Naive thymus-derived CD4-positive, alpha-beta T cell (primary cell): ENCODE data around the gene GTF2H3. TPM values are rescaled to one million over a fixed set of nuclear protein-coding genes. Genes with fewer than 3 reads are reported as not detected.
A peak's percentile ranks its signal among the peaks of the same experiment; 100 is the strongest.

Source experiments
- ATAC-seq: fragments of 150-1000 bp; cut with Tn5 transposase; 2 replicates; pipeline ENCODE4 v1.10.0; 2021; ENCODE audit warnings: mild to moderate bottlenecking, moderate library complexity
- CTCF ChIA-PET: fragments of 350-600 bp; sonication (Branson Sonifier 250); formaldehyde crosslinking; loops from one replicate; lab custom pipeline; 2021; ENCODE audit warnings: antibody characterized with exemption; lab: Charles Lee
- POLR2A ChIA-PET: fragments of 350-600 bp; sonication (Branson Sonifier 250); formaldehyde crosslinking; loops from one replicate; lab custom pipeline; 2021; ENCODE audit warnings: antibody characterized with exemption, inconsistent platforms; lab: Charles Lee
- DNase-seq, 9 donors: peaks; one replicate each; pipeline versions ENCODE4 v3.0.0 to v3.0.0-alpha.2; 2020 to 2022; ENCODE audit warnings: mixed read lengths in 1 of 9
- H3K27ac ChIP-seq: one replicate; pipeline ENCODE4 v1.7.0; 2013; ENCODE audit warnings: mild to moderate bottlenecking, low read depth, low read length, moderate library complexity
- H3K27me3 ChIP-seq, 2 donors: one replicate each; pipeline ENCODE4 v1.7.0; 2013; ENCODE audit warnings: low read length in 2 of 2, mild to moderate bottlenecking in 2 of 2, moderate library complexity in 2 of 2; ENCODE audit not compliant: control insufficient read depth in 2 of 2, insufficient read depth in 2 of 2
- H3K36me3 ChIP-seq, 3 experiments: 1 replicate in 2 of 3; 2 replicates in 1 of 3; pipeline ENCODE4 v1.7.0; 2013; ENCODE audit warnings: low read length in 3 of 3, mild to moderate bottlenecking in 3 of 3, moderate library complexity in 1 of 3; ENCODE audit not compliant: insufficient read depth in 3 of 3, control insufficient read depth in 2 of 3
- H3K4me1 ChIP-seq, 2 donors: one replicate each; pipeline ENCODE4 v1.7.0; 2013; ENCODE audit warnings: low read length in 2 of 2, mild to moderate bottlenecking in 2 of 2, moderate library complexity in 1 of 2; ENCODE audit not compliant: control insufficient read depth in 2 of 2, insufficient read depth in 2 of 2
- H3K4me3 ChIP-seq: 2 replicates; pipeline ENCODE4 v1.7.0; 2013; ENCODE audit warnings: mild to moderate bottlenecking, low read length
- H3K9me3 ChIP-seq, 3 experiments: 1 replicate in 2 of 3; 2 replicates in 1 of 3; pipeline ENCODE4 v1.7.0; 2013; ENCODE audit warnings: low read length in 3 of 3; ENCODE audit not compliant: control insufficient read depth in 2 of 3
- H3K27ac Mint-ChIP-seq, 9 donors: one replicate each; pipeline ENCODE4 v1.8.0; 2020 to 2022; ENCODE audit warnings: mixed read lengths in 9 of 9, mild to moderate bottlenecking in 8 of 9, moderate library complexity in 5 of 9, inconsistent platforms in 2 of 9
- H3K27me3 Mint-ChIP-seq, 5 donors: one replicate each; pipeline ENCODE4 v1.8.0; 2021 to 2022; ENCODE audit warnings: mixed read lengths in 5 of 5, mild to moderate bottlenecking in 1 of 5
- H3K36me3 Mint-ChIP-seq, 5 donors: one replicate each; pipeline ENCODE4 v1.8.0; 2020 to 2022; ENCODE audit warnings: mixed read lengths in 5 of 5, mild to moderate bottlenecking in 3 of 5, inconsistent platforms in 1 of 5
- H3K4me1 Mint-ChIP-seq, 7 donors: one replicate each; pipeline ENCODE4 v1.8.0; 2020 to 2022; ENCODE audit warnings: mixed read lengths in 7 of 7, mild to moderate bottlenecking in 3 of 7, inconsistent platforms in 1 of 7
- H3K4me3 Mint-ChIP-seq, 10 donors: one replicate each; pipeline ENCODE4 v1.8.0; 2020 to 2022; ENCODE audit warnings: mild to moderate bottlenecking in 10 of 10, mixed read lengths in 10 of 10, moderate library complexity in 6 of 10, inconsistent platforms in 2 of 10
- H3K9me3 Mint-ChIP-seq, 11 donors: one replicate each; pipeline ENCODE4 v1.8.0; 2020 to 2022; ENCODE audit warnings: mixed read lengths in 11 of 11, mild to moderate bottlenecking in 4 of 11, inconsistent platforms in 1 of 11, moderate library complexity in 1 of 11
- intact Hi-C, 2 donors: fragments of 100-400 bp; cut with micrococcal nuclease; formaldehyde crosslinking; loops; one replicate each; pipeline ENCODE4 v1.15.1; 2023
- polyA plus RNA-seq, 2 donors: library from polyadenylated mRNA; unstranded; fragments of 300-500 nt; fragmentation: Illumina TruSeq; gene quantifications; one replicate each; pipeline ENCODE4 v1.2.3, GENCODE V29; 2021
- total RNA-seq, 6 experiments: library from RNA in 5 of 6; stranded (reverse) in 5 of 6; gene quantifications; 1 replicate in 5 of 6; 2 replicates in 1 of 6; pipeline ENCODE4 v1.2.3 and lab custom pipeline; 2021 to 2026

GTF2H3 gene
- total and polyA plus RNA-seq, 7 experiments from 2014 or later = 21.4 to 47.2 (median 32.2) TPM

DNA sequence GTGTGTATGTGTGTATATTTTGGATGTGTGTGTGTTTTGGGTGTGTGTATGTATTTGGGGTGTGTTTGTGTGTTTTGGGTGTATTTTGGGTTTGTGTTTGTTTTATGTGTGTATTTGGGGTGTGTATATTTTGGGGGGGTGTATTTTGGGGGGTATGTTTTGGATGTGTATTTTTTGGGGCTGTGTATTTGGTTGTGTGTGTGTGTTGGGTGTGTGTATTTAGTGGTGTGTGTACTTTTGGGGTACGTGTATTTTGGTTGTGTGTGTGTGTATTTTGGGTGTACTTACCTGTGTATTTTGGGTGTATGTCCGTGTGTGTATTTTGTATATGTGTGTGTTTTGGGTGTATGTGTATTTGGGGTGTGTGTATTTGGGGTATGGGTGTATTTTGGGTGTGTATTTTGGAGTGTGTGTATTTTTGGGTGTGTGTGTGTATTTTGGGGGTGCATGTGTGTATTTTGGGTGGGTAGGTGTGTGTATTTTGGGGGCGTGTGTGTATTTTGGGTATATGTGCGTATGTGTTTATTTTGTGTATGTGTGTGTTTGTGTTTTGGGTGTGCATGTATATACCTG is 20.6 kb downstream of the GTF2H3 start:
- ATAC-seq (no peak), DNase-seq (no peak)
- intact Hi-C loops = no loop called here
- ChIA-PET POLR2A (no interaction called here), CTCF (no interaction called here)
- H3K4me3 Mint-ChIP-seq = no peak overlapping the region
- Histone ChIP-seq H3K9me3 (no peaks in the 10 kb centered on the region), H3K27ac (no peak overlapping the region), H3K27me3 (no peaks in the 10 kb centered on the region), H3K4me3 (no peak overlapping the region), H3K4me1 (no peaks in the 10 kb centered on the region), H3K36me3 (peaks cover 3 to 55% (median 14%) of the 10 kb centered on the region in 3 experiments)
- H3K27ac Mint-ChIP-seq = peak overlapping the region in 1 of 9 donors; percentile 62
- H3K27me3 Mint-ChIP-seq = no peaks in the 10 kb centered on the region
- H3K36me3 Mint-ChIP-seq = peaks cover 16 to 43% (median 20%) of the 10 kb centered on the region in 5 donors
- no peaks in the 10 kb centered on the region for H3K9me3 Mint-ChIP-seq
- H3K4me1 Mint-ChIP-seq = peaks cover 0 to 6% (median 0%) of the 10 kb centered on the region in 7 donors

- Mint-ChIP-seq H3K27ac (no peak overlapping the region), H3K27me3 (no peaks in the 10 kb centered on the region), H3K4me3 (no peak overlapping the region), H3K9me3 (no peaks in the 10 kb centered on the region), H3K4me1 (peaks cover 0 to 15% (median 0%) of the 10 kb centered on the region in 7 donors), H3K36me3 (peaks cover 16 to 49% (median 24%) of the 10 kb centered on the region in 5 donors)
- no peak overlapping the region for H3K27ac ChIP-seq
- POLR2A ChIA-PET = no interaction called here
- no peak overlapping the region for H3K4me3 ChIP-seq
- no peaks in the 10 kb centered on the region for H3K4me1 ChIP-seq
- DNase-seq (no peak), ATAC-seq (no peak)
- intact Hi-C loops = no loop called here
- no peaks in the 10 kb centered on the region for H3K27me3 ChIP-seq
- H3K9me3 ChIP-seq = no peaks in the 10 kb centered on the region
- peaks cover 3 to 55% (median 11%) of the 10 kb centered on the region in 3 experiments for H3K36me3 ChIP-seq
- CTCF ChIA-PET = interaction anchor here (0.6 kb wide), 1 partner anchor 806 kb away, joined by 3 read pairs; no protein-coding TSS in a partner anchor
Observed at GRCh38 chr12:123655420-123655819, 21.8 kb downstream of the GTF2H3 start.

DNA sequence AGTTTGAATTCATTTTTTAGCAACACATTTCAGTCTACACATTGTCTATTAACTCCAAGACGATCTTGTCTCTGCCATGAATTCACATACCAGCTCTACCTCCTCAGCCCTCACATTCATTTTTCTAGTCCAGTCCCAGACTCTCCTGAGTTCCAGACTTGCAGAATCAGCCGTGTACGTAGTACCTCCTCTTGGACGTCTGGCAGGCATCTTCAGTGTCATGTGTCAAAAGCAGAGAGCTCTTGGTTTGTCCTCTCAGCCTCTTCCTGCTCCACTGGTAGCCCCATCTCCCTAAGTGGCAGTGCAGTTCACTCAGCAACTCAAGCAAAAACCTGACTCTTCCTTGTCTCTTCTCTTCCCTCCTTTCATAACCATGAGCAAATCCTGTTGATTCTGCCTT is 22.8 kb downstream of the GTF2H3 start:
- DNase-seq (no peak), ATAC-seq (no peak)
- no peaks in the 10 kb centered on the region for H3K27me3 ChIP-seq
- CTCF ChIA-PET = interaction anchor here (0.6 kb wide), 2 partner anchors 74 to 807 kb away, joined by 3 to 5 read pairs; no protein-coding TSS in a partner anchor
- Mint-ChIP-seq H3K4me3 (no peak overlapping the region), H3K36me3 (peaks cover 16 to 48% (median 20%) of the 10 kb centered on the region in 5 donors), H3K4me1 (peaks cover 0 to 18% (median 0%) of the 10 kb centered on the region in 7 donors), H3K9me3 (no peaks in the 10 kb centered on the region), H3K27me3 (no peaks in the 10 kb centered on the region), H3K27ac (peak overlapping the region in 1 of 9 donors; percentile 37)
- no peak overlapping the region for H3K4me3 ChIP-seq
- peaks cover 3 to 47% (median 11%) of the 10 kb centered on the region in 3 experiments for H3K36me3 ChIP-seq
- H3K9me3 ChIP-seq = no peaks in the 10 kb centered on the region
- no peak overlapping the region for H3K27ac ChIP-seq
- POLR2A ChIA-PET = no interaction called here
- H3K4me1 ChIP-seq = no peaks in the 10 kb centered on the region
- intact Hi-C loops = no loop called here

GRCh38 chr12:123657211-123657610 is 23.6 kb downstream of the GTF2H3 start:
- ATAC-seq (no peak), DNase-seq (no peak)
- H3K27ac ChIP-seq = no peak overlapping the region
- H3K4me1 ChIP-seq = no peaks in the 10 kb centered on the region
- Mint-ChIP-seq H3K4me3 (no peak overlapping the region), H3K27me3 (no peaks in the 10 kb centered on the region), H3K9me3 (no peaks in the 10 kb centered on the region), H3K36me3 (peaks cover 11 to 43% (median 16%) of the 10 kb centered on the region in 5 donors), H3K27ac (peak overlapping the region in 4 of 9 donors; percentile 10 to 65 (median 44)), H3K4me1 (peaks cover 0 to 18% (median 0%) of the 10 kb centered on the region in 7 donors)
- peaks cover 0 to 39% (median 7%) of the 10 kb centered on the region in 3 experiments for H3K36me3 ChIP-seq
- no peaks in the 10 kb centered on the region for H3K27me3 ChIP-seq
- CTCF ChIA-PET = interaction anchor here (0.6 kb wide), 1 partner anchor 74 kb away, joined by 5 read pairs; no protein-coding TSS in a partner anchor
- no peaks in the 10 kb centered on the region for H3K9me3 ChIP-seq
- POLR2A ChIA-PET = no interaction called here
- no peak overlapping the region for H3K4me3 ChIP-seq
- intact Hi-C loops = no loop called here

DNA sequence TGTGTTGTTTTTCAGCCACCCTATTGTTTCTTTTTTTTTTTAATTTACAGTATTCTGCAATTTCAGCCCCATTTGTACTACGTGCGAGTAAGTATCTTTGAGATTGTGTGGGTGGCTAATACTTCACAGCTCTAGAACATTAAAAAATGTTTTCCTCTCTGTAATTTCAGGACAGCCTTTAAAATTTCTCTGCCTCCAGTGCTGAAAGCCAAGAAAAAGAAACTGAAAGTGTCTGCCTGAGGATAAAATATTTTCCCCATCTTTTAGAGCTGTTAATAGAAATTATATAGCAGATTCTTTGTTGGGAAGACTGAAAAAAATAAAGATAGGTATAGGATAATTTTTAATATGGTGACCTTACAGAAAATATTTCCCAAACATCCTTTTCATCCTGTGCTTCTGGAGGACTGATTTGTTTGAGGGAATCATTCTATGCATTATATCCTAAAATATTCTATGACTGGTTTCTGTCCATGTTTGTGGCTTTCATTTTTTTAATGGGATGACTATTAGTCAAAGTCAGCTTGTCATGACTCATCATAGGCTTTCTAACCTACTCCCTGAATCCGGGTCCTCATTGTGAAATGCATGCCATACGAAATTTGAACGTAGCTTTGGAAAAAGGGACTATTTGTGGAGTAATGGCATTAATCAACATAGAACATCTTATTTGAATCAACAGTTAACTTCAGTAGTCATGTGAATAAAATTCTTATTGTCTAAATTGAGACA is 26.5 kb downstream of the GTF2H3 start:
- Histone ChIP-seq H3K36me3 (peaks cover 0 to 33% (median 4%) of the 10 kb centered on the region in 3 experiments), H3K4me1 (no peaks in the 10 kb centered on the region), H3K27me3 (no peaks in the 10 kb centered on the region), H3K4me3 (no peak overlapping the region), H3K27ac (no peak overlapping the region), H3K9me3 (no peaks in the 10 kb centered on the region)
- Mint-ChIP-seq H3K27me3 (no peaks in the 10 kb centered on the region), H3K27ac (peak overlapping the region in 3 of 9 donors; percentile 23 to 71 (median 43)), H3K9me3 (no peaks in the 10 kb centered on the region), H3K4me1 (peaks cover 0 to 18% (median 0%) of the 10 kb centered on the region in 7 donors), H3K4me3 (peak overlapping the region in 1 of 10 donors; percentile 21), H3K36me3 (peaks cover 11 to 33% (median 18%) of the 10 kb centered on the region in 5 donors)
- DNase-seq = no peak
- ChIA-PET POLR2A (no interaction called here), CTCF (no interaction called here)
- intact Hi-C loops = no loop called here
- no peak for ATAC-seq

DNA sequence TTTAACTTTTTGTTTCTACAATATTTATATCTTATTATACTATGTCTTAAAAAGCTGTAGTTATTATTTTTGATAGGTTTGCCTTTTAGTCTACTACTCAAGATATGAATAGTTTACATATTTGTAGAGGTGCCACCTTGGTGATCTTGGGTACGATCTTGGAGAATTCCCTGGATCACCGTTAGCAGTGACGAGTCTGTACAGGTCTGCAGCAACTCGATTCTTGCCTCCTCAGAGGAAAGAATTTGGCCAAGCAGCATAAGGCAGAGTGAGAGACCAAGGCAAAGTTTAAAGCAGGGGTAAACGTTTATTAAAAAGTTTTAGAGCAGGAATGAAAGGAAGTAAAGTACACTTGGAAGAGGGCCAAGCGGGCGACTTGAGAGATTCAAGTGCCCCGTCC is 34.1 kb downstream of the GTF2H3 start:
- no peak overlapping the region for H3K4me3 Mint-ChIP-seq
- peaks cover 3 to 16% (median 11%) of the 10 kb centered on the region in 7 donors for H3K4me1 Mint-ChIP-seq
- Histone ChIP-seq H3K27me3 (no peaks in the 10 kb centered on the region), H3K9me3 (no peaks in the 10 kb centered on the region), H3K4me1 (peaks cover 3 to 10% of the 10 kb centered on the region in 2 donors), H3K36me3 (peaks cover 0 to 4% (median 0%) of the 10 kb centered on the region in 3 experiments), H3K4me3 (no peak overlapping the region), H3K27ac (no peak overlapping the region)
- ATAC-seq (no peak), DNase-seq (no peak)
- intact Hi-C loops = no loop called here
- H3K36me3 Mint-ChIP-seq = peaks cover 0 to 7% (median 3%) of the 10 kb centered on the region in 5 donors
- CTCF ChIA-PET = no interaction called here
- POLR2A ChIA-PET = no interaction called here
- H3K9me3 Mint-ChIP-seq = no peaks in the 10 kb centered on the region
- no peaks in the 10 kb centered on the region for H3K27me3 Mint-ChIP-seq
- no peak overlapping the region for H3K27ac Mint-ChIP-seq
